CD14-positive monocyte (primary cell): ENCODE results near the gene SMARCE1. TPM values are rescaled to one million over a fixed set of nuclear protein-coding genes. Genes with fewer than 3 reads are reported as not detected.

Experiments used
- DNase-seq, 3 donors: peaks; one replicate each; pipeline ENCODE4 v3.0.0-alpha.2; 2011 to 2022
- H2AFZ ChIP-seq: 2 replicates; pipeline ENCODE4 v1.6.0; 2012; ENCODE audit warnings: mild to moderate bottlenecking, low read depth, low read length, inconsistent platforms; ENCODE audit not compliant: insufficient read depth, poor library complexity, severe bottlenecking
- H3K27ac ChIP-seq, 2 donors: 1 replicate in 1 of 2; 2 replicates in 1 of 2; pipeline ENCODE4 v1.5.1; 2012 to 2013; ENCODE audit warnings: low read length in 2 of 2, control low read depth in 1 of 2, inconsistent platforms in 1 of 2, low read depth in 1 of 2, mild to moderate bottlenecking in 1 of 2
- H3K27me3 ChIP-seq, 2 donors: one replicate each; pipeline versions ENCODE4 v1.6.0 to v1.6.1; 2011 to 2013; ENCODE audit warnings: low read length in 2 of 2; ENCODE audit not compliant: control insufficient read depth in 2 of 2, insufficient read depth in 2 of 2
- H3K36me3 ChIP-seq, 2 donors: replicated peaks in 1 of 2; 1 replicate in 1 of 2; 2 replicates in 1 of 2; pipeline versions ENCODE4 v1.5.1 to v1.6.1; 2012 to 2013; ENCODE audit warnings: low read length in 2 of 2, control low read depth in 1 of 2, inconsistent platforms in 1 of 2, mild to moderate bottlenecking in 1 of 2; ENCODE audit not compliant: insufficient read depth in 2 of 2, control insufficient read depth in 1 of 2
- H3K4me1 ChIP-seq, 2 donors: 1 replicate in 1 of 2; 2 replicates in 1 of 2; pipeline versions ENCODE4 v1.5.1 to v1.6.1; 2012 to 2013; ENCODE audit warnings: low read length in 2 of 2, control low read depth in 1 of 2, inconsistent platforms in 1 of 2, mild to moderate bottlenecking in 1 of 2, moderate library complexity in 1 of 2; ENCODE audit not compliant: insufficient read depth in 2 of 2, control insufficient read depth in 1 of 2
- H3K4me2 ChIP-seq: replicated peaks from 2 replicates; pipeline ENCODE3; 2012; ENCODE audit warnings: low read length, moderate library complexity, mild to moderate bottlenecking; ENCODE audit not compliant: poor library complexity, severe bottlenecking; ENCODE audit errors: extremely low read depth
- H3K4me3 ChIP-seq, 3 experiments: fragments of 200-600 bp in 1 of 3; sonication (generic) in 1 of 3; replicated peaks in 1 of 3; 1 replicate in 2 of 3; 2 replicates in 1 of 3; pipeline ENCODE4 v1.5.1; 2011 to 2013; ENCODE audit warnings: low read length in 3 of 3, mild to moderate bottlenecking in 3 of 3, control low read depth in 2 of 3, low read depth in 2 of 3, inconsistent platforms in 1 of 3, moderate library complexity in 1 of 3
- H3K79me2 ChIP-seq: 2 replicates; pipeline ENCODE4 v1.6.0; 2012; ENCODE audit warnings: mild to moderate bottlenecking, control low read depth, inconsistent platforms, low read length, moderate library complexity; ENCODE audit not compliant: insufficient read depth
- H3K9ac ChIP-seq: 2 replicates; pipeline ENCODE4 v1.6.0; 2017; ENCODE audit warnings: low read length, mild to moderate bottlenecking; ENCODE audit not compliant: insufficient read depth, poor library complexity, severe bottlenecking
- H3K9me3 ChIP-seq, 2 donors: replicated peaks in 1 of 2; 1 replicate in 1 of 2; 2 replicates in 1 of 2; pipeline versions ENCODE4 v1.5.1 to v1.6.1; 2012 to 2013; ENCODE audit warnings: low read length in 2 of 2, control low read depth in 1 of 2; ENCODE audit not compliant: control insufficient read depth in 1 of 2, insufficient read depth in 1 of 2
- H4K20me1 ChIP-seq: 2 replicates; pipeline ENCODE4 v1.6.0; 2012; ENCODE audit warnings: mild to moderate bottlenecking, low read length, control low read depth, moderate library complexity; ENCODE audit not compliant: insufficient read depth
- H3K27ac Mint-ChIP-seq, 7 donors: one replicate each; pipeline ENCODE4 v1.8.0; 2020; ENCODE audit warnings: mild to moderate bottlenecking in 7 of 7, mixed read lengths in 7 of 7, moderate library complexity in 6 of 7, inconsistent platforms in 2 of 7
- H3K27me3 Mint-ChIP-seq, 3 donors: one replicate each; pipeline ENCODE4 v1.8.0; 2021 to 2022; ENCODE audit warnings: low read depth in 3 of 3, mild to moderate bottlenecking in 3 of 3, mixed read lengths in 3 of 3, moderate library complexity in 3 of 3, inconsistent platforms in 1 of 3
- H3K36me3 Mint-ChIP-seq, 2 donors: one replicate each; pipeline ENCODE4 v1.8.0; 2020; ENCODE audit warnings: mixed read lengths in 2 of 2, inconsistent platforms in 1 of 2, mild to moderate bottlenecking in 1 of 2
- H3K4me1 Mint-ChIP-seq: one replicate; pipeline ENCODE4 v1.8.0; 2020; ENCODE audit warnings: mild to moderate bottlenecking, mixed read lengths
- H3K4me3 Mint-ChIP-seq, 2 donors: one replicate each; pipeline ENCODE4 v1.8.0; 2020; ENCODE audit warnings: mild to moderate bottlenecking in 2 of 2, mixed read lengths in 2 of 2, moderate library complexity in 1 of 2
- H3K9me3 Mint-ChIP-seq, 7 donors: one replicate each; pipeline ENCODE4 v1.8.0; 2020 to 2022; ENCODE audit warnings: mixed read lengths in 7 of 7, mild to moderate bottlenecking in 6 of 7, moderate library complexity in 6 of 7, inconsistent platforms in 2 of 7
- WGBS: methylation state at CpG from one replicate; pipeline ENCODE4 v1.1.5; 2013; ENCODE audit warnings: missing lambda C conversion rate; ENCODE audit not compliant: insufficient coverage; 5-methylcytosine and 5-hydroxymethylcytosine counted together
- intact Hi-C, 2 donors: fragments of 100-400 bp; cut with micrococcal nuclease; formaldehyde crosslinking; loops; one replicate each; pipeline versions ENCODE4 v1.15.0 to v1.15.1; 2023
- polyA plus RNA-seq, 3 donors: library from polyadenylated mRNA; depleted of rRNA in 1 of 3; unstranded in 2 of 3; stranded (reverse) in 1 of 3; fragments of 300-500 nt in 2 of 3; fragments of >200 nt in 1 of 3; fragmentation: Illumina TruSeq in 2 of 3; gene quantifications; 1 replicate in 2 of 3; 2 replicates in 1 of 3; pipeline ENCODE4 v1.2.3, GENCODE V29; 2012 to 2021
- TF ChIP-seq, protein P1 (sequence below): fragments of 200-600 bp; IDR thresholded peaks from one replicate; pipeline ENCODE4 v1.8.0; 2022; ENCODE audit warnings: antibody characterized with exemption, mild to moderate bottlenecking

Gene SMARCE1
- polyA plus RNA-seq, 3 donors = 18.6 to 127 (median 119) TPM

DNA sequence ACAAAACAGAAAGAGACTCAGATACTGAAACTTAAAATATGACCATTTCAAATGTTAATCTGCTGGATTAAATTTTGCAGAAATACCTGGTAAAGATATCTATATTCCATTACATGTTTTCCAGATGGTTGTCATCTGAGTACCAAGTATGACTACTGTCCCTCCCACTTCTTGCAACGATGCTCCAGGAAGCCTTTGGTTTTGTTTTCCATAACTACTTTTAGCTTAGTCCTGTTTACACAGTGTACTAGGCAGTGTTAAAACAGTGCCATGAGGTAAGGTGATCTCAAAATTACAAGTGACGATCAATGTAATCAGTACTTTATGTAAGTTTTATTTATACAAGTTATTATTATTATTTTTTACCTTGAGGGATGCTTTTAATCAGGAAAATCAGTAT is 17.8 kb downstream of the SMARCE1 start:
- no peaks in the 10 kb centered on the region for H4K20me1 ChIP-seq
- Mint-ChIP-seq H3K4me1 (no peaks in the 10 kb centered on the region), H3K27ac (no peak overlapping the region), H3K27me3 (peaks cover 0 to 3% (median 0%) of the 10 kb centered on the region in 3 donors), H3K4me3 (no peak overlapping the region), H3K9me3 (no peaks in the 10 kb centered on the region), H3K36me3 (peaks cover 74 to 84% of the 10 kb centered on the region in 2 donors)
- no peak overlapping the region for H2AFZ ChIP-seq
- H3K4me1 ChIP-seq = no peaks in the 10 kb centered on the region
- DNase-seq = no peak
- TF ChIP-seq, protein P1, sequence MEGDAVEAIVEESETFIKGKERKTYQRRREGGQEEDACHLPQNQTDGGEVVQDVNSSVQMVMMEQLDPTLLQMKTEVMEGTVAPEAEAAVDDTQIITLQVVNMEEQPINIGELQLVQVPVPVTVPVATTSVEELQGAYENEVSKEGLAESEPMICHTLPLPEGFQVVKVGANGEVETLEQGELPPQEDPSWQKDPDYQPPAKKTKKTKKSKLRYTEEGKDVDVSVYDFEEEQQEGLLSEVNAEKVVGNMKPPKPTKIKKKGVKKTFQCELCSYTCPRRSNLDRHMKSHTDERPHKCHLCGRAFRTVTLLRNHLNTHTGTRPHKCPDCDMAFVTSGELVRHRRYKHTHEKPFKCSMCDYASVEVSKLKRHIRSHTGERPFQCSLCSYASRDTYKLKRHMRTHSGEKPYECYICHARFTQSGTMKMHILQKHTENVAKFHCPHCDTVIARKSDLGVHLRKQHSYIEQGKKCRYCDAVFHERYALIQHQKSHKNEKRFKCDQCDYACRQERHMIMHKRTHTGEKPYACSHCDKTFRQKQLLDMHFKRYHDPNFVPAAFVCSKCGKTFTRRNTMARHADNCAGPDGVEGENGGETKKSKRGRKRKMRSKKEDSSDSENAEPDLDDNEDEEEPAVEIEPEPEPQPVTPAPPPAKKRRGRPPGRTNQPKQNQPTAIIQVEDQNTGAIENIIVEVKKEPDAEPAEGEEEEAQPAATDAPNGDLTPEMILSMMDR = no peak
- H3K4me2 ChIP-seq = no peak overlapping the region
- H3K9ac ChIP-seq = no peak overlapping the region
- H3K79me2 ChIP-seq = no peaks in the 10 kb centered on the region
- WGBS = no CpG with 5 or more reads among the region's 2 CpGs
- peaks cover 71 to 82% of the 10 kb centered on the region in 2 donors for H3K36me3 ChIP-seq
- intact Hi-C loops = no loop called here
- no peak overlapping the region for H3K4me3 ChIP-seq
- H3K27me3 ChIP-seq = no peaks in the 10 kb centered on the region
- no peaks in the 10 kb centered on the region for H3K9me3 ChIP-seq
- no peak overlapping the region for H3K27ac ChIP-seq

DNA sequence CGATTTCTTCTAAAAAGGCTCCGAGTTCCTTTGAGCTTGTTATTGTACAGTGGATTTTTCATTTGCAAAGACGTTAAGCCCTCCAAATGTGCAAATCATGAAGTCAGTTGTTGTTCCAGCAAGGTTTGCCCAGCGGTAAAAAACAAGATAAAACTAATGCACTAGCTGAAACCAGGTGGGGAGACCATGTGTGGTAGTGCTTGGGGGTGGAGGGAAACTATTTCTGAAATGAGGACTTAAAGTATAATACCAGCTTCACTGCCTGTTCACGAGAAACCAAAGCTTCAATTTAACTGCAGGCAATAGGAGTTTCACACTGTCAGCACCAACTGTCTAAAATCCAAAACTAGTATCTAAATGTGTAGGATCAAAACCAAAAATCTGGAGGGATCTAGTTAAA is 22.3 kb downstream of the SMARCE1 start:
- Histone ChIP-seq H3K4me2 (no peak overlapping the region), H3K4me1 (peaks cover 6 to 8% of the 10 kb centered on the region in 2 donors), H3K27me3 (no peaks in the 10 kb centered on the region), H3K79me2 (no peaks in the 10 kb centered on the region), H3K36me3 (peaks cover 27 to 37% of the 10 kb centered on the region in 2 donors), H3K9ac (no peak overlapping the region), H3K27ac (no peak overlapping the region), H4K20me1 (no peaks in the 10 kb centered on the region), H2AFZ (no peak overlapping the region), H3K4me3 (no peak overlapping the region), H3K9me3 (no peaks in the 10 kb centered on the region)
- Mint-ChIP-seq H3K27me3 (peaks cover 7 to 8% (median 7%) of the 10 kb centered on the region in 3 donors), H3K27ac (no peak overlapping the region), H3K4me1 (peaks cover 10% of the 10 kb centered on the region), H3K4me3 (no peak overlapping the region), H3K9me3 (no peaks in the 10 kb centered on the region), H3K36me3 (peaks cover 29 to 38% of the 10 kb centered on the region in 2 donors)
- WGBS = no CpG with 5 or more reads among the region's 5 CpGs
- DNase-seq = no peak
- intact Hi-C loops = no loop called here
- TF ChIP-seq, protein P1 = no peak
